GM21515 (cell line): ENCODE measurements around the gene TSPAN18.

ENCODE experiments used
- ATAC-seq: cut with Tn5 transposase; IDR thresholded peaks from one replicate; pipeline ENCODE4 v1.9.1; 2021; ENCODE audit not compliant: unreplicated experiment

Gene TSPAN18

DNA sequence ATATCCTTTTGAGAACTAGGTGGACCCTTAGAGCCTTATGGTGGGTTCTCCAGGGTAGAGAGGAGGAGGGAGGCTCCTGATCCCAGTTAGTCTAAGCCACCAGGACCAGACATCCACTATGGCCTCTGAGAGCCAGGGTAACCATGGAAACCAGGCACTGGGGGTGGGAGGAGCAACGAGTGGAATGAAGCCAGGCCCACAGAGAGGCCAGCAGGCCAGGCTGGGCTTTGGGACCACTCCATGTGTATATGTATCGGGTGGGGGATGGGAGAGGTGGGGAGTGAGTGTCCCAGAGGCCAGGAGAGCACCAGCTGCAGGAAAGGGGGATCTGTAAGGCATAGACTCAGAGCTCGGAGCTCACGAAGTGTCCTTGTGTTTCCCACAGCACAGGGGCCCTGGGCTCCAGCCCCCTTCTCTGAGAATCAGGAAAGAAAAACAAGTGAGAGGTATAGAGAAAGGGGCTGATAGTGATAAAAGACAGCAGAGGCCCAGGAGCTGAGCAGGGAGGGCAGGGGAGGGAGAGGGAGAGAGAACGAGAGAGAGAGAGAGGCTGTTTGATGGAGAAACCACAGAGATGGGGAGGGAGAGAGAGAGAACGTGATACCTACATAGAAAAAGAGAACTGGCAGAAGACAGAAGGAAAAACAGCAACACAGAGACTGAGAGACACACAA is 15.5 kb upstream of the TSPAN18 start:
- no peak for ATAC-seq

- no peak for ATAC-seq
Measured at GRCh38 chr11:44711787-44712608, 14.8 kb upstream of the TSPAN18 start.

- ATAC-seq, result no peak
Measured at GRCh38 chr11:44713022-44713421, 13.7 kb upstream of the TSPAN18 start.

DNA sequence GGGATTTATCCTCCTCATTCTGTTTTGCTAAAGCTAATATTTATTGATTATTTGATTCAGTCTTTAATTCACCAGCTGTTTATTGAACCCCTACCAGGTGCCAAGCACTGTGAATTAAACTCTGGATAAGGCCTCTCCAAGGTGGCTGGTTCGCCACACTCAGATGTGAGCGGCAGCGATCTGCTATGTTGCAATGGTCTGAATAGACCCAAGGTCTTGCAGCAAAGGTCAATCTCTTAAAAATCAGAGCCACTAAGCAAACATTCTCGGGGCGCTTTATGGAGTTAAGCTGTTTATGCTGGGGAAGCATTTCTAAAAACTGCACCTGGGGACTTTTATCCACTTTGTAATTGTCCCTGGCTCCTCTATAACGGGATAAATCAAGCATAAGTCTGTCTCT is 10.5 kb upstream of the TSPAN18 start:
- no peak for ATAC-seq

- no peak for ATAC-seq
Measured at GRCh38 chr11:44718057-44718456, 8.7 kb upstream of the TSPAN18 start.

DNA sequence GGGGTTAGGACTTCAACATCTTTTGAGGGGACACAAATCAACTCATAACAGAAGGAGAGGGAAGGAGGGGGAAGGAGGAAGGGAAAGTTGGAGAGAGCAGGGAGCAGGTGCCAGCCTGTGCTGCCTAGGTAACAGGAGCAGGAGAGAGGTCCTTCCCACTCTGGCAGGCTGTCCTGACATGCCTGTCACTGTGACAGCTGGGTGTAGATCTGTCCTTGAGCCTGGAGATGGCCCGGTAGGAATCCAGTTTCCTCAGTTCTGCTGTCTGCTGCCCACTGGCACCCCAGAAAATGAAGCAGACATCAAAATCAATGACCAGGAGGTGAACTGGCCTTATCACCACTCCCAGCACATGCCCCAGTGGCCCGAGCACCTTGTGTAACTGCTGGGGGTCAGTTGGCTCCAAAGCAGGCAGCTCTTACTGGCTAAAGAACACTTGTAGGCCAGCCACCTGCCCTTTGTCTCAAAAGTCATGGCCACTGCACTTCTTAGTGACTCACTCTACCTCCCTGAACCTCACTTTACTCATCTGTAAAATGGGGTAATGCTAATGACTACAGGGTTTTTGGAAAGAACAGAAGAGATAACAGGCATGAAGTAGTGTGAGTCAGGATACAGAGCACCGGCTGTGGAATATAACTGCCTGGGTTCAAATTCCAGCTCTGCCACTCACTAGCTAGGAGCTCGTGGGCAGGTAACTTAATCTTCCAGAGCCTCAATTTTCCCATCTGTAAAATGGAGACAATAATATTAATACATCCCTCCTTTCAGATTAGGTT is 8.0 kb upstream of the TSPAN18 start:
- no peak for ATAC-seq

GRCh38 chr11:44725016-44725685 is 1.6 kb upstream of the TSPAN18 start:
- no peak for ATAC-seq

GRCh38 chr11:44725757-44726282 is 942 bp upstream of the TSPAN18 start:
- ATAC-seq, result no peak

DNA sequence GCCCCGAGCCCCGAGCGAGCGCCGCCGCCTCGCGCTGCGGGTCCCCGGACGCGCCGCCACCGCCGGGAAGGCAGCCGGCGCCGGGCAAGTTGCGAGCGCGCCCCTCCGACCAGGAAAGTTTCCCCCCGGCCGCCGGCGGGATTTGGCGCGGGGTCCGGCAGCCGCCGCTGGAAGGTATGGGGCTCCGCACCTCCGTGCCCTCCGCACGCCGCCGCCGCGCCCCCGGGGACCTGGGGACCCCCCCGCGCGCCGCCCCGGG is 281 bp downstream of the TSPAN18 start:
- ATAC-seq, result no peak

GRCh38 chr11:44727373-44728287 is 868 bp downstream of the TSPAN18 start:
- peak; percentile 58 for ATAC-seq

DNA sequence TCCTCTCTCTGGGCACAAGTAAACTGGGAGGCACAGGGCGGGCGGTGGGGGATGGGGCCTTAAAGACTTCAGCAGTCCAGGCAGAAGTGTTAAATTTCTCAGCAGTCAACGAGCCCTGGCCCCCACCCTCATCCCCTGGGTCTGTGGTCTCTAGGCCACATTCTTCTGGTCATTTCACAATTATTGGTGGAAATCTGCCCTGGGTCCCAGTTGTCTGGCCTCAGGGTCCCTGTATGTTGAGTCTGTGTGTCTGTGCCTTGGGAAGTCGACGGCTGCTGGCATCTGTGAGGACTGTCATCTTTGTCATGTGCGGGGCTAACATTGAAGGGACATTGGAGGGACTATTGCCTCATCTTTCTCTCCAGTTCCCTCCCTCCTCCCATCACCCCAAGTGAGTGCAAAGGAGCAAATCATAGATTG is 1.7 kb downstream of the TSPAN18 start:
- no peak for ATAC-seq

GRCh38 chr11:44729063-44729462 is 2.3 kb downstream of the TSPAN18 start:
- ATAC-seq, result no peak

DNA sequence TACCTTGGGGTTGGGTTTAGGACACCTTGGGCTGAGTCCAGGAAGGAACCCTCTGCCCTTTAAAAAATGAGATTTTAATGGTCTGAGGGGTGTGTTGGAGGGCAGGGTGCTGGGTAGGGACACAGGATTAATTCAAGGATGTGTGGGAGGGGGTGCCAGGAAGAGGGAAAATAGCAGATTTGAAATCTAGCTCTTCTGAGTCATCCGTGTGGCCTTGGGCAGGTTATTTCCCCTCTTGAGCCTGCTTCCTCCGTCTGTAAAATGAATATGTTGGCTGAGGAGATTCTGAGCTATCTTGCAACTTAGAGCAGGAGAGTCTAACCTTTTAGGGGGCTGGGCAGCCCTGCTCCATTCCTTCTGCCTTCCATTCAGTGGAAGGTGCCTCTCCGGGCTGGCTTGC is 3.0 kb downstream of the TSPAN18 start:
- ATAC-seq, result no peak

DNA sequence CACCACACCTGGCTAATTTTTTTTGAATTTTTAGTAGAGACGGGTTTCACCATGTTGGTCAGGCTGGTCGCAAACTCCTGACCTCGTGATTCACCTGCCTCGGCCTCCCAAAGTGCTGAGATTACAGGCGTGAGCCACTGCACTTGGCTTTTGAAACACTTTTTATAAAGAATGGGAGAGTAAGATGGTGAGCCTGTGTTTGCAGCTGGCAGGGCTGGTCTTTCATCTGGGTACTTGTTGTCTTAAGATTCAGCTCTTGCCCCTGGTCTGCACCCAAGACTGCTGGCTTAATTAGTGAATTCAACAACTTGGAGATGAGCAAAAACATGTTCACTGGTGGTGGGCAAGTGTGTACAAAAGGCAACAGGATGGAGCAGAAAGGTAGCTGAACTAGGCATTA is 4.0 kb downstream of the TSPAN18 start:
- ATAC-seq, result no peak

- ATAC-seq, result no peak
Measured at GRCh38 chr11:44731685-44732430, 5.1 kb downstream of the TSPAN18 start.

- ATAC-seq, result no peak
Measured at GRCh38 chr11:44732564-44732963, 5.8 kb downstream of the TSPAN18 start.

DNA sequence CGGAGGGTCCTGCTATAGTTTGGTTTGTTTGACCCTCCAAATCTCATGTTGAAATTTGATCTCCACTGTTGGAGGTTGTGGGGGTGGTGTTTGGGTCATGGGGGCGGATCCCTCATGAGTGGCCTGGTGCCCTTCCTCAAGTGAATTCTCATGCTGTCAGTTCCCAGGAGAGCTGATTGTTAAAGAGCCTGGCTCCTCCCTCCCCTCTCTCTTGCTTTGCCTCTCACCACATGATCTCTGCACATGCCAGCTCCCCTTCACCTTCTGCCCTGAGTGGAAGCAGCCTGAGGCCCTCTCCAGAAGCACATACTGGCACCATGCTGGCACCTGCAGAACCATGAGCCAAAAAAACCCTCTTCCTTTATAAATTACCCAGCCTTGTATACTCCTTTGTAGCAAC is 7.1 kb downstream of the TSPAN18 start:
- no peak for ATAC-seq

GRCh38 chr11:44734843-44735381 is 8.2 kb downstream of the TSPAN18 start:
- ATAC-seq, result no peak

GRCh38 chr11:44736791-44737190 is 10.0 kb downstream of the TSPAN18 start:
- no peak for ATAC-seq
